SU-DHL-6 (cell line): ENCODE measurements around the gene SPDEF.

Experiments used
- H2AFZ ChIP-seq: fragments of 200-600 bp; sonication (generic); 2 replicates; pipeline ENCODE4 v1.6.1; 2014; ENCODE audit warnings: low read depth, mild to moderate bottlenecking, moderate library complexity, mixed read lengths, antibody characterized with exemption, low read length; ENCODE audit not compliant: severe bottlenecking
- H3F3A ChIP-seq: fragments of 200-600 bp; shearing (Covaris generic); 2 replicates; pipeline ENCODE4 v1.6.0; 2016; ENCODE audit warnings: antibody characterized with exemption, mild to moderate bottlenecking; ENCODE audit not compliant: insufficient read depth
- H3K27ac ChIP-seq: fragments of 200-600 bp; sonication (generic); 2 replicates; pipeline ENCODE4 v1.5.1; 2016; ENCODE audit warnings: low read depth, mild to moderate bottlenecking, low read length, moderate library complexity, mixed read lengths
- H3K27me3 ChIP-seq: fragments of 200-600 bp; sonication (generic), shearing (Covaris generic); 2 replicates; pipeline ENCODE4 v1.6.0; 2014; ENCODE audit warnings: mild to moderate bottlenecking, low read length
- H3K36me3 ChIP-seq: fragments of 200-600 bp; sonication (generic); 2 replicates; pipeline ENCODE4 v1.6.1; 2014; ENCODE audit warnings: mild to moderate bottlenecking, low read length, mixed read lengths
- H3K4me2 ChIP-seq: fragments of 300-600, 200-600 bp; shearing (Covaris generic), sonication (generic); 2 replicates; pipeline ENCODE4 v1.6.0; 2014; ENCODE audit warnings: low read length, low read depth, mild to moderate bottlenecking; ENCODE audit not compliant: poor library complexity, severe bottlenecking
- H3K4me3 ChIP-seq: fragments of 200-600 bp; sonication (generic); 2 replicates; pipeline ENCODE4 v1.5.1; 2014; ENCODE audit warnings: antibody characterized with exemption, low read length, mild to moderate bottlenecking, mixed read lengths; ENCODE audit not compliant: insufficient read depth, poor library complexity, severe bottlenecking
- H3K79me2 ChIP-seq: fragments of 200-600 bp; sonication (generic); 2 replicates; pipeline ENCODE4 v1.6.1; 2014; ENCODE audit warnings: mild to moderate bottlenecking, low read length, moderate library complexity; ENCODE audit not compliant: insufficient read depth
- H3K9ac ChIP-seq: fragments of 200-600 bp; sonication (generic); 2 replicates; pipeline ENCODE4 v1.7.0; 2014; ENCODE audit warnings: mild to moderate bottlenecking, low read length
- H3K9me2 ChIP-seq: fragments of 200-600 bp; sonication (generic); replicated peaks from 2 replicates; pipeline ENCODE4 v1.6.1; 2014; ENCODE audit warnings: low read length; ENCODE audit not compliant: insufficient read depth
- H3K9me3 ChIP-seq: fragments of 200-600 bp; sonication (generic); 2 replicates; pipeline ENCODE4 v1.6.1; 2014; ENCODE audit warnings: low read length, mixed read lengths; ENCODE audit not compliant: insufficient read depth
- H4K20me1 ChIP-seq: fragments of 200-600 bp; sonication (generic); 2 replicates; pipeline ENCODE4 v1.6.1; 2014; ENCODE audit warnings: low read depth, mild to moderate bottlenecking, antibody characterized with exemption, low read length, moderate library complexity, mixed read lengths
- CTCF ChIP-seq: fragments of 200-600 bp; sonication (generic); IDR thresholded peaks from one replicate; pipeline ENCODE4 v1.5.1; 2017; ENCODE audit warnings: antibody characterized with exemption, mild to moderate bottlenecking, low read length, moderate library complexity; ENCODE audit not compliant: insufficient read depth, poor library complexity, severe bottlenecking
- EZH2phosphoT487 ChIP-seq: fragments of 200-600 bp; sonication (generic), shearing (Covaris generic); conservative IDR thresholded peaks from 2 replicates; pipeline ENCODE4 v1.6.1; 2018; ENCODE audit warnings: mild to moderate bottlenecking, antibody characterized with exemption, low read length, moderate library complexity, mixed read lengths

The SPDEF gene

GRCh38 chr6:34535646-34536045 is 20.5 kb downstream of the SPDEF start:
- no peak overlapping the region for H3K9ac ChIP-seq
- no peaks in the 10 kb centered on the region for H3K79me2 ChIP-seq
- no peak overlapping the region for H2AFZ ChIP-seq
- H3K4me3 ChIP-seq: no peak overlapping the region
- no peaks in the 10 kb centered on the region for H3K9me2 ChIP-seq
- H3K4me2 ChIP-seq: no peak overlapping the region
- H3K9me3 ChIP-seq: no peaks in the 10 kb centered on the region
- no peak overlapping the region for H3K27ac ChIP-seq
- no peaks in the 10 kb centered on the region for H4K20me1 ChIP-seq
- H3K27me3 ChIP-seq: no peaks in the 10 kb centered on the region
- H3K36me3 ChIP-seq: no peaks in the 10 kb centered on the region
- H3F3A ChIP-seq: no peaks in the 10 kb centered on the region
- no peak for TF ChIP-seq CTCF
- no peak for TF ChIP-seq EZH2phosphoT487

GRCh38 chr6:34535199-34535598 is 20.9 kb downstream of the SPDEF start:
- Histone ChIP-seq H4K20me1 (no peaks in the 10 kb centered on the region), H3F3A (no peaks in the 10 kb centered on the region), H3K27ac (no peak overlapping the region), H3K9me2 (no peaks in the 10 kb centered on the region), H3K4me3 (no peak overlapping the region), H2AFZ (no peak overlapping the region), H3K79me2 (no peaks in the 10 kb centered on the region), H3K36me3 (no peaks in the 10 kb centered on the region), H3K27me3 (no peaks in the 10 kb centered on the region), H3K9ac (no peak overlapping the region), H3K4me2 (no peak overlapping the region), H3K9me3 (no peaks in the 10 kb centered on the region)
- no peak for TF ChIP-seq CTCF
- TF ChIP-seq EZH2phosphoT487: no peak

GRCh38 chr6:34534656-34535055 is 21.5 kb downstream of the SPDEF start:
- H3F3A ChIP-seq: no peaks in the 10 kb centered on the region
- H3K27me3 ChIP-seq: no peaks in the 10 kb centered on the region
- no peak overlapping the region for H2AFZ ChIP-seq
- no peaks in the 10 kb centered on the region for H3K36me3 ChIP-seq
- H3K9me2 ChIP-seq: no peaks in the 10 kb centered on the region
- no peak overlapping the region for H3K4me2 ChIP-seq
- no peak overlapping the region for H3K4me3 ChIP-seq
- H3K79me2 ChIP-seq: no peaks in the 10 kb centered on the region
- no peak overlapping the region for H3K9ac ChIP-seq
- H3K27ac ChIP-seq: no peak overlapping the region
- no peaks in the 10 kb centered on the region for H4K20me1 ChIP-seq
- TF ChIP-seq EZH2phosphoT487: no peak
- TF ChIP-seq CTCF: no peak
- H3K9me3 ChIP-seq: no peaks in the 10 kb centered on the region

- Histone ChIP-seq H3K36me3 (no peaks in the 10 kb centered on the region), H3F3A (no peaks in the 10 kb centered on the region), H3K27me3 (no peaks in the 10 kb centered on the region), H3K9me3 (no peaks in the 10 kb centered on the region), H4K20me1 (no peaks in the 10 kb centered on the region), H3K9ac (no peak overlapping the region), H3K4me2 (no peak overlapping the region), H3K9me2 (no peaks in the 10 kb centered on the region), H3K27ac (no peak overlapping the region), H2AFZ (no peak overlapping the region), H3K79me2 (no peaks in the 10 kb centered on the region), H3K4me3 (no peak overlapping the region)
- no peak for TF ChIP-seq CTCF
- TF ChIP-seq EZH2phosphoT487: no peak
Observed at GRCh38 chr6:34534146-34534545, 22.0 kb downstream of the SPDEF start.
